Left ventricle myocardium inferior (tissue), 1 donor: Measurements from ENCODE around the gene ATP6V0A1. TPM values are rescaled to one million over a fixed set of nuclear protein-coding genes. Genes with fewer than 3 reads are reported as not detected.

Experiments
- DNase-seq: peaks from one replicate; pipeline ENCODE4 v3.0.0-alpha.2; 2020
- H3K27ac ChIP-seq: fragments of 200-600 bp; replicated peaks from 2 replicates; pipeline ENCODE4 v1.8.0; 2021
- H3K27me3 ChIP-seq: fragments of 200-600 bp; 2 replicates; pipeline ENCODE4 v1.8.0; 2021; ENCODE audit warnings: low read depth
- H3K36me3 ChIP-seq: fragments of 200-600 bp; 2 replicates; pipeline ENCODE4 v1.8.0; 2021
- H3K4me1 ChIP-seq: fragments of 200-600 bp; 2 replicates; pipeline ENCODE4 v1.8.0; 2021
- H3K4me3 ChIP-seq: fragments of 200-600 bp; 2 replicates; pipeline ENCODE4 v1.8.0; 2021; ENCODE audit warnings: mild to moderate bottlenecking, moderate library complexity
- H3K9me3 ChIP-seq: fragments of 200-600 bp; replicated peaks from 2 replicates; pipeline ENCODE4 v1.8.0; 2021
- intact Hi-C: fragments of 100-400 bp; cut with micrococcal nuclease; formaldehyde crosslinking; loops from one replicate; pipeline ENCODE4 v1.11.0; 2022
- total RNA-seq: library from RNA; stranded (reverse); fragmentation: NEBNext Ultra II Directional; extraction: Animal tissue kit (Norgen Biotek cat#: 25700); gene quantifications from one replicate; pipeline ENCODE4 v1.2.1, GENCODE V29; 2021
- TF ChIP-seq, protein P1 (sequence below): fragments of 200-600 bp; IDR thresholded peaks from 2 replicates; pipeline ENCODE4 v1.8.0; 2021; ENCODE audit warnings: antibody characterized with exemption, mild to moderate bottlenecking, borderline replicate concordance
- donor health status: DM: no; HTN: yes; CAD: no; lungs with severe emphysema.

ATP6V0A1 gene
- total RNA-seq, 1 donor from 2014 or later, result 25.6 TPM

DNA sequence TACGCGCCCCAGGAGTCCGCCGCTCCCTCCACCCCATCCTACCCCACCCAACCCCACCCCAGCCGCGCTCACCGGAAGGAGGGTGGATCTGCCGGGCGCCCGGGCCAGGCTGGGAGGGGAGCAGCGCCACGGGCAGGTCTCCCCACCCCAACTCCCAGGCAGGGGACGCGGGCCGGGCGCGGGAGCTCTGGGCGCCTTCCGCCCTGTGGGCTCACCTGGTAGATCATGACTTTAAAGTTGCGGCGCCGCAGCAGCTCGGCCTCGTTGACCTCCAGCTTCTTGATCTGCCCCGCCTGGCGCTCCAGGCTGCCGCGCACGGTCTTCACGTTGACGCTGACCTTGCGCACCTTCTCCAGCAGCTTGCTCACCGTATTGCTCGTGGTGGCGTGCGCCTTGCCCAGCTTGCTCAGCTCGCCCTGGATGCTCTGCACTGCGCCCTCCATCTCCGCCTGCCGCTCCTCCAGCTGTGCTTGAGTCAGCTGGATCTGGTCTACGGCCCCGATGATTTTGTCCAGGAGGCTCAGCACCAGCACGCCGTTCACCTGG lies 36.2 kb upstream of the ATP6V0A1 start:
- Histone ChIP-seq H3K36me3 (no peaks in the 10 kb centered on the region), H3K27me3 (no peaks in the 10 kb centered on the region), H3K27ac (peak overlapping the region; percentile 100), H3K4me1 (peaks cover 63% of the 10 kb centered on the region), H3K9me3 (no peaks in the 10 kb centered on the region), H3K4me3 (peak overlapping the region; percentile 99)
- intact Hi-C loops, result no loop called here
- DNase-seq, result no peak
- TF ChIP-seq, protein P1, sequence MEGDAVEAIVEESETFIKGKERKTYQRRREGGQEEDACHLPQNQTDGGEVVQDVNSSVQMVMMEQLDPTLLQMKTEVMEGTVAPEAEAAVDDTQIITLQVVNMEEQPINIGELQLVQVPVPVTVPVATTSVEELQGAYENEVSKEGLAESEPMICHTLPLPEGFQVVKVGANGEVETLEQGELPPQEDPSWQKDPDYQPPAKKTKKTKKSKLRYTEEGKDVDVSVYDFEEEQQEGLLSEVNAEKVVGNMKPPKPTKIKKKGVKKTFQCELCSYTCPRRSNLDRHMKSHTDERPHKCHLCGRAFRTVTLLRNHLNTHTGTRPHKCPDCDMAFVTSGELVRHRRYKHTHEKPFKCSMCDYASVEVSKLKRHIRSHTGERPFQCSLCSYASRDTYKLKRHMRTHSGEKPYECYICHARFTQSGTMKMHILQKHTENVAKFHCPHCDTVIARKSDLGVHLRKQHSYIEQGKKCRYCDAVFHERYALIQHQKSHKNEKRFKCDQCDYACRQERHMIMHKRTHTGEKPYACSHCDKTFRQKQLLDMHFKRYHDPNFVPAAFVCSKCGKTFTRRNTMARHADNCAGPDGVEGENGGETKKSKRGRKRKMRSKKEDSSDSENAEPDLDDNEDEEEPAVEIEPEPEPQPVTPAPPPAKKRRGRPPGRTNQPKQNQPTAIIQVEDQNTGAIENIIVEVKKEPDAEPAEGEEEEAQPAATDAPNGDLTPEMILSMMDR, result no peak

DNA sequence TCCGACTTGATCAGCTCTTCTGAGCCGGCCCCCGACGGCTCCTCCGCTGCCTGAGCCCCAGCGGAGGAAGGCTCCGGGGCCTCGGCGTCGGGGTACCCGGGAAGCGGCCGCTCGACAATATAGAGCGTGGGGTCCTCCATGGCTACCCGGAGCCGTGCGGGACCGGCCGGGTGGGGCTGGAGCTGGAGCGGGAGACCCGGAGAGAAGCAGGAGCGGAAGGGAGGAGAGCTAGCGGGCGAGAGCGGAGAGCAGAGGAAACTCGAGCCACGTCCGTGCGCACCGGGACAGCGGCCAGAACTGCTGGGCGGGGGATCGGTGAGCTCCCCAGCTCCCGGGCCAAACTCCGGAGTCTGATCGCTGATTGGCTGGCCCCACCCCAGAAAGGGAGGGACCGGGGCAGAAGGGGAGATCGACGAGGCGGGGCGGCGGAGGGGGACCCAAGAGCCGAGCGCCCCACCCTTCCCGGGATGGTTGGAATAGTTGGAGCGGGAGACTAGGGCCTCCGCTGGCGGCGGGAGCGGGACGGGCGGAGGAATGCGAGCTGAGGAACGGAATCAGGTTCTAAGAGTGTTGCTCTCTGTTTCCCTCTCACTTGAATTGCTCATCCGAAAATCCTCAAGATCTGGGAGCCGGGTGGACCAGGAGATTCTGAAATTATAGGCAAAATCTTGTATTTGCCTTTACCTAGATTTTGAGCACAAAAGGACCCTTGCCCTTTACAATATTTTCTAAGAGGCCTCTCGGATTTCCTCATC lies 35.5 kb upstream of the ATP6V0A1 start, which contains the start of gene CAVIN1:
Gene CAVIN1, minus strand, starts transcription at position 299 of the 755 bp plus-strand sequence. Its CDS starts 159 bp downstream, at position 140.
- intact Hi-C loops, result no loop called here
- no peaks in the 10 kb centered on the region for H3K9me3 ChIP-seq
- peak; percentile 100 for DNase-seq
- H3K36me3 ChIP-seq, result no peaks in the 10 kb centered on the region
- peak within 1 kb of the TSS; percentile 100 for H3K27ac ChIP-seq
- H3K27me3 ChIP-seq, result no peaks in the 10 kb centered on the region
- H3K4me3 ChIP-seq, result peak within 1 kb of the TSS; percentile 99
- TF ChIP-seq, protein P1, result no peak
- H3K4me1 ChIP-seq, result peaks cover 59% of the 10 kb centered on the region

DNA sequence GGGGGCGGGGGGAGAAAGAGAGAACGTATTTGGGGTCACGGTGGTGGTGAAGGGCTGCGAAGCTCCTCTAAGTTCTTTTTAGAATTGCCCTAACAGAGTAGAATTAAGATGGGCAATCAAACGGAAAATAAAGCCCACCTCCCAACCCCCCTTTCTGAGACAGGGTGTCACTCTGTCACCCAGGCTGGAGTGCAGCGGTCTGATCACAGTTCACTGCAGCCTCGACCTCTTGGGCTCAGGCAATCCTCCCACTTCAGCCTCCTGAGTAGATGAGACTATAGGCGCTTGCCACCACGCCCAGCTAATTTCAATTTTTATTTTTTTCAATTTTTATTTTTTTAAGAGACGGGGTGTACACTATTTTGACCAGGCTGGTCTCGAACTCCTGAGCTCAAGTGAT lies 34.9 kb upstream of the ATP6V0A1 start:
- DNase-seq, result no peak
- Histone ChIP-seq H3K27ac (peak overlapping the region; percentile 100), H3K27me3 (no peaks in the 10 kb centered on the region), H3K4me3 (peak overlapping the region; percentile 99), H3K36me3 (no peaks in the 10 kb centered on the region), H3K9me3 (no peaks in the 10 kb centered on the region), H3K4me1 (peaks cover 59% of the 10 kb centered on the region)
- intact Hi-C loops, result no loop called here
- TF ChIP-seq, protein P1, result no peak

DNA sequence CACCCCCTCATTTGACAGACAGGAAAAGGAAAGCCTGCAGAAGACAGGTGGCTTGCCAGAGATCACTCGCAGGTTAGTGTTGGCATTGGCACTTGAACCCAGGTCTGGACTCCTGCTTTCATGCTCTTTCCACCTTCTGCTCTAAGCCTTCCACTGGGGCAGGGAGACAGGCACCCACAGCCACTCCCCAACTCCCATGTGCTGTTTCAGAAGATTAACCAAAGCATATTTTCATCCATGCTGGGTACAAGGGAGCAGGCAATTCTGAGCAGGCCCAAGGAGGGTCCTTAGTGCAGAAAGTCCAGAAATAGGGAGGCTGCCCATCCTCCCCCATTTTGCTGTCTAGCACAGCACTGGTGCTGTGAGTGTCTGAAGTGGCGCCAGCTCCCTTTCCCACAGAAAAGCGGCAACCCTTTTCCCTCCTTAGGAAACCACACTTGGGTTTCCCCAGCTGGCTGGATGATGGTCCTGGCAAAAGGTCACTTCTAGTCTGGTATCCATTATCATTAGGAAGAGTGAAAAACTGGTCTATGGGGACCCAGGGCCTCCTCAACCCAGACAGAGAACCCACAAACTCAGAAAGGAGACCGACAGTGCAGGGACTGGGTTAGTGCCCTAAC lies 33.6 kb upstream of the ATP6V0A1 start:
- no peak for DNase-seq
- H3K4me3 ChIP-seq, result no peak overlapping the region
- intact Hi-C loops, result loop anchor here (5.0 kb wide), 1 partner anchor 92 kb away; no protein-coding TSS in a partner anchor
- TF ChIP-seq, protein P1, result no peak
- no peaks in the 10 kb centered on the region for H3K9me3 ChIP-seq
- peak overlapping the region; percentile 5 for H3K27ac ChIP-seq
- no peaks in the 10 kb centered on the region for H3K27me3 ChIP-seq
- H3K4me1 ChIP-seq, result peaks cover 54% of the 10 kb centered on the region
- no peaks in the 10 kb centered on the region for H3K36me3 ChIP-seq

DNA sequence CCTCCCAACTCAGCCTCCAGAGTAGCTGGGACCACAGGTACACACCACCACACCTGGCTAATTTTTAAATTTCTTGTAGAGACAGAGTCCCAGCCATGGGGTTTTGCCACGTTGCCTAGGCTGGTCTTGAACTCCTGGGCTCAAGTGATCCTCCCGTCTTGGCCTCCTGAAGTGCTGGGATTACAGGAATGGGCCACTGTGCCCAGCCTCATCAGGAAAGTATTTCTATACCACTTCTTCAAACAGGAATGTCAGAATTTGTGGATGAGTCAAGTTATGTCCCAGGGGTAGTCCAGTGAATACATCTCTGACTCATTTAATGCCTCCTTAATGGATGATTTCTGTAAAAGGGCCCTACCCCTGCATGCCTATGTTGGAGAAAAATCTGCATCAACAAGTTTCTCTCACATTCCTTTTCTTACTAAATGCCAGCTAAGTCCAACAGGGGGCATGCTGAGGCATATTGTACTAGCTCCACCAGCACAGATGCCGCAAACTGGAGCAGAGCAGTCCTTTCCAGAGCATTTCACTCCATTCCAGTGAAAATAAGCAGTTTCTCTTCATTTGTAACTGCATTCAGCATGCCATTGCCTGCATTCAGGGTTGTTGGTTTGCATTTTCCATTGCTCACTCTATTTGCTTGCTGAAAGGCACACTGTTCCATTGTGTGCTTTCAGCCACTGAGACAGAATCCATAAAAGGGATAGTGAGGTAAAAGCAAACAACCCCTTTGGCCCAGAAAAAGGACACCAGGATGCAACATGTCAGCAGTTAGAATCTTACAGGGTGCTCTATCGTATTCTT lies 30.3 kb upstream of the ATP6V0A1 start:
- intact Hi-C loops, result loop anchor here (5.0 kb wide), 1 partner anchor 89 kb away; no protein-coding TSS in a partner anchor
- H3K4me1 ChIP-seq, result peaks cover 45% of the 10 kb centered on the region
- no peak overlapping the region for H3K4me3 ChIP-seq
- no peaks in the 10 kb centered on the region for H3K36me3 ChIP-seq
- no peaks in the 10 kb centered on the region for H3K27me3 ChIP-seq
- DNase-seq, result no peak
- H3K9me3 ChIP-seq, result no peaks in the 10 kb centered on the region
- H3K27ac ChIP-seq, result peak overlapping the region; percentile 7
- TF ChIP-seq, protein P1, result peak; percentile 68
